ENCODE results near the gene C3orf18. TPM values are rescaled to one million over a fixed set of nuclear protein-coding genes. Genes with fewer than 3 reads are reported as not detected.
"Not testable (repeated sequence)": the region's sequence is repeated elsewhere in the genome, so short reads cannot be mapped to it uniquely, and the experiment has no call there.

The C3orf18 gene
- total RNA-seq, 2 donors from 2014 or later: 2.4 to 2.9 TPM

DNA sequence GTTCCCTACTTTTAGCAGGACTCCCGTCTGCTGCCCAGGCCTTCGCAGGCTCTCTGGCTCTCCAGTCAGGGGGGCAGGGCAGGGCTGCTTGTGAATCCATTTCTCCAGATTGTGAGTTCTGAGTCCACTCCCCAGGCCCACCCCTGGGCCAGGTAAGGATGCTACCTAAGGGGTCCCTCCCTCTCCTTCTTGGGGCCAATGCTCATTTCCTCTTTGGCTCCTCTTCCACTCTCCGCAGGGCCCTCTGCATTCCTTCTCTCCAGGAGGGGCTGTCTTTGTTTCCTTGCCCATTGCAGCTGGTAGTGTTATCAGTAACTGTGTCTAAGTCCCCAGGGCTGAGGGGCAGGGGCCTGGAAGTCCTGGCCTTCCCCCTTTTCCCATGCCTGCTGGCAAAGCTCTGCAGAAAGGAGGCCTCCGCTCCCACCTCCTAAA lies 51.1 kb downstream of the C3orf18 start:
- Histone ChIP-seq H3K9ac (ENCODE audit: low read depth in 2 of 2, low read length in 2 of 2) (no peak overlapping the region), H3K4me3 (no peak overlapping the region), H3K4me1 (peaks cover 4% of the 10 kb centered on the region), H3K27me3 (no peaks in the 10 kb centered on the region), H3K9me3 (no peaks in the 10 kb centered on the region), H3K36me3 (no peaks in the 10 kb centered on the region), H3K27ac (no peak overlapping the region)
- DNase-seq: no peak
- TF ChIP-seq, protein P1, sequence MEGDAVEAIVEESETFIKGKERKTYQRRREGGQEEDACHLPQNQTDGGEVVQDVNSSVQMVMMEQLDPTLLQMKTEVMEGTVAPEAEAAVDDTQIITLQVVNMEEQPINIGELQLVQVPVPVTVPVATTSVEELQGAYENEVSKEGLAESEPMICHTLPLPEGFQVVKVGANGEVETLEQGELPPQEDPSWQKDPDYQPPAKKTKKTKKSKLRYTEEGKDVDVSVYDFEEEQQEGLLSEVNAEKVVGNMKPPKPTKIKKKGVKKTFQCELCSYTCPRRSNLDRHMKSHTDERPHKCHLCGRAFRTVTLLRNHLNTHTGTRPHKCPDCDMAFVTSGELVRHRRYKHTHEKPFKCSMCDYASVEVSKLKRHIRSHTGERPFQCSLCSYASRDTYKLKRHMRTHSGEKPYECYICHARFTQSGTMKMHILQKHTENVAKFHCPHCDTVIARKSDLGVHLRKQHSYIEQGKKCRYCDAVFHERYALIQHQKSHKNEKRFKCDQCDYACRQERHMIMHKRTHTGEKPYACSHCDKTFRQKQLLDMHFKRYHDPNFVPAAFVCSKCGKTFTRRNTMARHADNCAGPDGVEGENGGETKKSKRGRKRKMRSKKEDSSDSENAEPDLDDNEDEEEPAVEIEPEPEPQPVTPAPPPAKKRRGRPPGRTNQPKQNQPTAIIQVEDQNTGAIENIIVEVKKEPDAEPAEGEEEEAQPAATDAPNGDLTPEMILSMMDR (IDR thresholded peaks at IDR 0.05): no peak
- intact Hi-C loops (cut with DNase I): no loop called here

DNA sequence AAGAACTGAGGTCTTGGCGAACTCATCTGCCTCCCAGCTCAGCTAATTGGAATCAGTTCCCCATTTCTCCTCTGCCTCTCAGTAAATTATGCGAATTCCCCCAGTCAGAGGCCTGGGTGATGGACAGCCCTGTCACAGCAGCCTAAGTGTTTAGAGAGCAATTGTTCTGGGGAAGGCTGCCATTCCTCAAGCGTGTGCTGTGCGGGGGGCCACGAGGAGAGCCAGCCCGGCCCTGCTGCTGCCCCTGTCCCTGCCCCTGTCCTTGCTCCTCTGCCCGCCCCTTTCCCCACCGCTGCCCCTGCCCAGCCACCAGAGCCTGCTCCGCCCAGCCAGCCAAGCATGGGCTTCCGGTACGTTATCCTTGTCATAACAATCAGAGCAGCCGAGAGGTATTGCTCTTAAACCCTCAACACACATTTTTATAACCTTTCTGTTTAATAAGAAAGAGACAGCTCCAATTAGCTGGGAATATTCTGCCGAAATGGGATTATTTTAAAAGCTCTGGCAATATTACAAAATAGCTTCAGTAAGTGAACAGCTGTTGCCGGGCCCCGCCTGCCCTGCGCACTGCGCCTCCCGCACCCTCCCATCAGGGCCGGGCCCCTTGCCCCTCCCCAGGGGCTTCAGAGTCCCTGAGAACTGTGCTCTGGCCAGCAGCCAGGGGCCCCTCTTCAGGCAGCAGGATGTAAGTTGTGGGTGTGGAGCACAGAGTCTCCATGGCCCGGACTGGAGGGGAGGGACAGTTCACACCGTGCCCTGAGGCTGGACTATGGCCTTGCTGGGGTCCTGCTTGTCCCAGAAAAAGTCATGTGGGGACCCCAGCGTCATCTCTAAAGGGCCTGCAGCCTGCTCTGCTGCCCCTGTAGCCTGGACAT lies 51.7 kb downstream of the C3orf18 start:
- TF ChIP-seq, protein P1 (IDR thresholded peaks at IDR 0.05): no peak
- Histone ChIP-seq H3K4me3 (no peak overlapping the region), H3K36me3 (no peaks in the 10 kb centered on the region), H3K27ac (no peak overlapping the region), H3K9me3 (no peaks in the 10 kb centered on the region), H3K4me1 (peaks cover 4% of the 10 kb centered on the region), H3K27me3 (no peaks in the 10 kb centered on the region), H3K9ac (ENCODE audit: low read depth in 2 of 2, low read length in 2 of 2) (peak overlapping the region in 1 of 2 donors; percentile 8)
- intact Hi-C loops (cut with DNase I): no loop called here
- DNase-seq: peak; percentile 28

DNA sequence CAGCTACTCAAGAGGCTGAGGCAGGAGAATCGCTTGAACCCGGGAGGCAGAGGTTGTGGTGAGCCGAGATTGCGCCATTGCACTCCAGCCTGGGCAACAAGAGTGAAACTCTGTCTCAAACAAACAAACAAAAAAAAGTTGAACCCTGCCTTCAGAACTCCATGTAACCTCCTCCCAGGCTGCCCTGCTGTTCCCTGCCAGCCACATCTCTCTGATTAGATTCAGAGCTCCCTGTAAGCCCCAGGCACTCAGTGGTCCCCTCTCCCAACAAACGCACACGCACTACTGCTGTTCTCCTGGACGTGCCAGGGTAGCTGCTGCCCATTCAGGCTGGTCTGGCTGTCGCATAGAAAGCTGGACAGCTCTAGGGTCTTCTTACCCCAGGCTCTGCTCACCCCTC lies 54.6 kb downstream of the C3orf18 start:
- H3K9ac ChIP-seq (ENCODE audit: low read depth in 2 of 2, low read length in 2 of 2); intact Hi-C loops (cut with DNase I); H3K4me3 ChIP-seq; H3K27me3 ChIP-seq; H3K4me1 ChIP-seq; DNase-seq; H3K9me3 ChIP-seq; H3K27ac ChIP-seq; H3K36me3 ChIP-seq: not testable (repeated sequence)

DNA sequence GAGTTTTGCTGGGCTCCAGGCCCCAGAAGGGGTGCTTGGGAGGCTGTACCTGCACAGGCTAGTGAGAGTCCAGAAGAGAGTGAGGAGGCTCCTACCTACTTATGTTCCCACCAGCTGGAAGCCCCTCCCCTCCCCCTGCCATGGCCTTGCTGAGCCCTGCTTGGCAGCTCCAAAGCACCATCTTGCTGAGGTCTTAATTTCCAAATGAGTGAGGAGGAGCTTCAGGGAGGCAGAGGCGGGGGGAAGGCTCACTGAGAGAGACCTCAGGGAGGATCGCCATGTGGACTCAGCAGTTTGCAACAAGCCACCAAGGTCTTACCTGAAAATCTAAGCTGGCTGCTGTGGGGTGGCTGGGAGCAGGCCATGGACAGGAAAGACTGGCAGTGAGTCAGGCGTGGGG lies 55.4 kb downstream of the C3orf18 start:
- H3K9me3 ChIP-seq: no peaks in the 10 kb centered on the region

DNA sequence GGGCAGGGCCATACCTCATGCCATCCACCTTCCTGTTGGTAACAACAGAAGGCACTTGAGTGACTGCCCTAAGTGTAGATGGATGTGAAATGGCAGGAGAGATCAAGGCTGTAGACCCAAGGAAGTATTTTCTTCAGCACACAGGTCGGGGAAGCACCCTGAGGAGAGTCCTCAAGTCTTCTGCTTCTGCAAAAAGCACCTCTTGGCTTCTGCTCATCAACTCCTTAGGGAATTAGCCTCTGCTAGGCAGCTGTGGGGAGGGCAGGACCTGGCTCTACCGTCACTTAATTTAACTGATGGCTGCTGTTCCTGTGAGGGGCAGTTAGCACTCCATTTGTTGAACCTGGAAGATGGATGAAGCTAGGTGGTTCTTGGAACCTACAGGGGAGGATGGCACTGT lies 57.2 kb downstream of the C3orf18 start:
- H3K4me3 ChIP-seq: no peak overlapping the region
- no peak overlapping the region for H3K27ac ChIP-seq
- H3K27me3 ChIP-seq: no peaks in the 10 kb centered on the region
- no peaks in the 10 kb centered on the region for H3K36me3 ChIP-seq
- TF ChIP-seq, protein P1 (IDR thresholded peaks at IDR 0.05): no peak
- no peak for DNase-seq
- H3K9me3 ChIP-seq: no peaks in the 10 kb centered on the region
- no peaks in the 10 kb centered on the region for H3K4me1 ChIP-seq
- intact Hi-C loops (cut with DNase I): no loop called here
- H3K9ac ChIP-seq (ENCODE audit: low read depth in 2 of 2, low read length in 2 of 2): no peak overlapping the region

More for the DNA sequence above, 55.4 kb downstream of the C3orf18 start:
- Histone ChIP-seq H3K27me3 (no peaks in the 10 kb centered on the region), H3K27ac (no peak overlapping the region), H3K4me1 (peaks cover 4% of the 10 kb centered on the region), H3K9ac (ENCODE audit: low read depth in 2 of 2, low read length in 2 of 2) (no peak overlapping the region), H3K36me3 (no peaks in the 10 kb centered on the region), H3K4me3 (no peak overlapping the region)
- intact Hi-C loops (cut with DNase I): no loop called here
- DNase-seq: no peak
- TF ChIP-seq, protein P1 (IDR thresholded peaks at IDR 0.05): no peak

DNA sequence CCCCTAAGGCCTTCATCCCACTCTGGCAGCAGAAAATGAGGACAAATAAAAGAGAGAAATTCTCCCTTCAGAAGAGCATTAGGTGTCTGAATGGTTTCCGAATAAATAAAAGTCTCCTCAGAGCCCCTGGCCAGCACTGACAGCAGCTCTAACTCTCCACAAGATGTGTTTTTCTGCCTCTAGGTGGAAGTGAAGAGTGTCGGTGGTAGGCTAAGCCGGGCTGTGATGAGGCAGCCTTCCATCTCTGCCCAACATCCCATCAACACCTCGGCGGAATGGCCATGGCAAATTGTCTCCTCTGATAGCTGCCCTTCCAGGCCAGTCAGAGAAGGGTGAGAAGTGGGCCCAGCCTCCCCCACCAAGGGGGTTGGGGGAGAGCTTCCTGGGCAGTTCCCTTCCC lies 57.8 kb downstream of the C3orf18 start:
- no peaks in the 10 kb centered on the region for H3K4me1 ChIP-seq
- no peaks in the 10 kb centered on the region for H3K9me3 ChIP-seq
- TF ChIP-seq, protein P1 (IDR thresholded peaks at IDR 0.05): no peak
- intact Hi-C loops (cut with DNase I): no loop called here
- no peaks in the 10 kb centered on the region for H3K36me3 ChIP-seq
- H3K9ac ChIP-seq (ENCODE audit: low read depth in 2 of 2, low read length in 2 of 2): no peak overlapping the region
- no peak overlapping the region for H3K27ac ChIP-seq
- no peak for DNase-seq
- no peak overlapping the region for H3K4me3 ChIP-seq
- H3K27me3 ChIP-seq: no peaks in the 10 kb centered on the region
